GM21529 (cell line): ENCODE results near the gene GALNS.

Source experiments
- ATAC-seq: cut with Tn5 transposase; IDR thresholded peaks from one replicate; pipeline ENCODE4 v1.9.1; 2021; ENCODE audit not compliant: unreplicated experiment

GALNS gene

DNA sequence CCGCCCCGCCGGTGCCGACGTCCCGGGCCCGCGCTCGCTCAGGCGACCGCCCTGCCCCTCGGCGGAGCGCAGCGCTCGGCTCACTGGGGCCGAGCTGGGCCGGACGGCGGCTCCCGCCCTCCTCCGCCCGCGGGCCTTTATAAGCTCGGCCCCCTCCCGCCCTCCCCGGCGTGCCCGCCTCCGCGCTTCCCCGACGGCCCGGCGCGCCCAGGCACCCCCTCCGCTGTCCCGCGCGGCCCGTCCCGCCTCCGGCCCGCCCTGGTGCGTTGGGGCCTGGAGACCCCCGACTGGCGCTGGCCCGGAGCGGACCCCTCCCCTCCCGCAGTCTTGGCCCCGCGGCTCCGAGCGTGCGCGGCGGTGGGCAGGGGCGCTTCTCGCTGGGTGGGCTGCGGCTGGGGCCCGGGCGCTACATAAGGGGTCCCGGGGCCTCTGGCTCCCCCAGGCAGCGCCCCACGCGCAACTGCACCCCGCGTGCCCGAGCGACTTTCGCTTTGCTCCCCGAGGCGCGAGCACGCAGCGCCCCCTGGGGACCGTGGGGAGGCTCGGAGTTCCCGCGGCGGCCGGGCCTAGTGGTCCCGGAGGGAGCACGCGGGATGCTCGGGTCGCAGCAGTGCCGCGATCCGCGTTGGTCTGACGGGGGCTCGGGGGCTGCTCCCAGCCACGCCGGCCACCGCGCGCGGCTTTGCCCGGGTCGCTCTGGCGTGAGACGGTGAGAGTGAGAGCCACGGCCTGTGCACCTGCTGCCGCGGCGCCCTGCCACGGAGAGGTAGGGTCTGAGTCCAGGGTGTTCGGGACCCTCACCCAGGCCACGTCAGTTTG is 71.4 kb downstream of the GALNS start, which contains the start of gene PIEZO1:
PIEZO1 (minus strand) TSS at position 115 of the 819 bp plus-strand sequence. CDS start 256 bp downstream, outside the sequence.
- ATAC-seq = no peak

DNA sequence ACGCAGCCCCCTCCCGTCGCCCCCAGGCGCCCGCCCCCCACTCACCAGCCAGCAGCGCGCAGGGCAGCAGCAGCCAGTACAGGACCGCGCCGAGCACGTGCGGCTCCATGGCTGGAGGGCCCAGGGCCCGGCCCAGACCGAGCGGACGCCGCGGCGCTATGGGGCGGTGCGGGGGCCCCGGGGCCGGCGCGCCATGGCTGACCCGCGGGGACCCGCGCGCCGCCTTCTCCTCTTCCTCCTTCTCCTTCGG is 72.0 kb downstream of the GALNS start:
- no peak for ATAC-seq

DNA sequence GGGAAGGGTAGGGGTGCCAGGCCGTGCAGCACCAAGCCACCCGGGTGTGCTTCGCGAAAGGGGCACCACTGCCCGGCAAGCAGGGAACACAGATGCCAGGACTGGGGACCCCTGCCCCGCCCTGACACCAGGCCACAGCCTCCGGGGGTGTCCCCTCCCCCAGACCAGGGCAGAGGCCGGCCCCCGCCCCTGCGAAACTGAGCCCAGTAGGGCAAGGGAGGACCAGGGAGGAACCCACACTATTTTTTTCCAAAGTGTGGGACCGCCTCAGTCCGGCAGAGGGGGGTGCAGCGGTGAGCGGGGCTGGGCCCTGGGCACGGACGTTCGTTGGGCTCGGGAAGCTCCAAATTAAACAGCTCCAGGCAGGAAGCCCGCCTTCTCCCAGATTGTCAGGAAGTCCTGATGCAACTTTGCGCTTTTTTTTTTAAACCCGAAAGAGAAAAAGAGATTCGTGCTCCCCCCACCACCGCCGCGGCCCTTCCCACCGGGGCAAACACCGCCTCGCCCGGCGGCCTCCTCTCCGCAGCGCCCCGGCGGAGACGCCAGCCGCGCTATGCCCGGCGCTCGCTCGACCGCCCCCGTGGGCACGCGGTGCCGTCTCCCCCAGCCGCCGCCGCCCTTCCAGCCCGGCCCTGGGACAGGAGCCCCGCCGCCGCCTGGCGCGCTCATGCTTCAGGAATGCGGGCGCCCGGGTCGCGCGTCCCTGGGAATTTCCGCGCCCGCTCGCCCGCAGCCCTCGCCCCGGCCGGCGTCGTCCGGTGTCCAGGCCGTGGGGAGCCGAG is 72.5 kb downstream of the GALNS start:
- ATAC-seq = no peak

- no peak for ATAC-seq
Measured at GRCh38 chr16:88783391-88784073, 73.2 kb downstream of the GALNS start.

GRCh38 chr16:88782454-88783390 is 74.0 kb downstream of the GALNS start:
- ATAC-seq = no peak

DNA sequence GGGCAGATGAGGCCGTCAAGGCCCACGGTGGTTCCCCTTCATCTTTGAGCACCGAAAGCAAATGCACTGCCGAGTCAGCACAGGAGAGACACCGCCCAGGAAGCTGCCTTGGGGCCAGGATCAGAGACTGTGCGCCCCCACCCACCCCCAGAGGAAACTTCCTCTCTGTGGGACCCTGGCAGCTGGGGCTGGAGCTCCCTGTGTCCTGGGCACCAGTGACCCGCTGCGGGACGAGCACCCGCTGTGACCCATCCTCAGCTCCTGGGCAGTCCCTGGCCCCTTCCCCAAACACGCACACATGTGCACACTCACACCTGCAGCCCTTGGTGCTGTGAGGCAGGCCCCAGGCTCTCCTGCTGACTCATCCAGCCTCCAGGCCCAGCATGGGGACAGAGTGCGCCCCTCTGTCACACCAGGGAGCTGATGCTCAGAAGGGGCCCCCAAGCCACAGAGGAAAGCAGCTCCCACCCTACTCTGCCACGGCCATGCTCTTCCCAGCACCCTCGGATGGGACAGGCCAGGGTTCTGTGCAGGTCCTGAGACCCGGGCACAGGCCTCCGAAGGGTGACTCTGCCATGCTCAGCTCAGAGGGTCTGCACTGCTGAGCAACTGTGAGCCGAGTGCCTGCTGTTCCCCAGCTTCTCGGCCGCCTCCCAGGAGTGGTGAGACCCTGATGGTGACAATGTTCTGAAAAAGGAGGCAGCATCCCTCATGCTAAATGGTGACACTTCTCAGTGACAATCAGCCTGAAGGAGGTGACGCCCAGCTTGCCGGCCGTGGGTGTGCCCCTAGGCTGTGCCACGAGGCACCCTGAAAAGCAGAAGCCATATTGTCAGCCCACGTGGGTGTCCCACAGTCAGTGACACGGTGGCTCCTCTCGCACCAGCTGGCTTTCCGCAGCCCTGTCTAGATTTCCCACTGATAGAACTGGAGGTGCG is 75.3 kb downstream of the GALNS start:
- peak; percentile 35 for ATAC-seq

DNA sequence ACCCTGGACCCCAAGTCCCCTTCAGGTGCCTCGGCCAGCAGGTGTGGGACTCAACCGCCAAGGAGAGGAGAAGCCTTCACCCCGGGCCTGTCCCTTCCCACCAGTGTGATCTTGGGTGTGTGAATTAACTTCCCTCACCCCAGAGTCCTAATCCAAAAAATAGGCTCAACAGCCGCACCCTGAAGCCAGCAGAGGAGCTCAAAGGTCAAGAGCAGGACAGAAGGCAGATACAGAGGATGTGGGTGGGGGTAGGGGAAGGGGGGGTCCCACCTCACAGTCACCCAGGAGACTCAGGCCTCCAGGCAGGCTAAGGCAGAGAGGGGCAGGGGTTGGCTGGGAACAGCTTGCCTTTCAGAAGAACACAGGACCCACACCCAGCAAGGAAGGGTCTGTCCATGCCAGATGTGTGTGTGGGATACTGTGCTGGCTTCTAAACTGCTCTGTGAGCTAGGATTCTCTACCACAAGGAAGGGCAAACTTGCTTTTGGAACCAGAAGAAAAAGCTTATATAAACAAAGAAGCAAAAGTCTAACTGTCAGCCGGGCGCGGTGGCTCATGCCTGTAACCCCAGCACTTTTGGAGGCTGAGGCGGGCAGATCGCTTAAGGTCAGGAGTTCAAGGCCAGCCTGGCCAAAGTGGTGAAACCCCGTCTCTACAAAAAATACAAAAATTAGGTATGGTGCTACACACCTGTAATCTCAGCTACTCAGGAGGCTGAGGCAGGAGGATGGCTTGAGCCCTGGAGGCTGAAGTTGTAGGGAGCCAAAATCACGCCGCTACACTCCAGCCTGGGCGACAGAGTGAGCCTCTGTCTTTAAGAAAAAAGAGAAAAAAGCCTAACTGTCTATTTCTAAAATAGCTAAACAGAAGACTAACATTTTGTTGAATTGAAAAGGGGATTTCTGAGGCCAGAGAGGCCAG is 76.3 kb downstream of the GALNS start:
- no peak for ATAC-seq

DNA sequence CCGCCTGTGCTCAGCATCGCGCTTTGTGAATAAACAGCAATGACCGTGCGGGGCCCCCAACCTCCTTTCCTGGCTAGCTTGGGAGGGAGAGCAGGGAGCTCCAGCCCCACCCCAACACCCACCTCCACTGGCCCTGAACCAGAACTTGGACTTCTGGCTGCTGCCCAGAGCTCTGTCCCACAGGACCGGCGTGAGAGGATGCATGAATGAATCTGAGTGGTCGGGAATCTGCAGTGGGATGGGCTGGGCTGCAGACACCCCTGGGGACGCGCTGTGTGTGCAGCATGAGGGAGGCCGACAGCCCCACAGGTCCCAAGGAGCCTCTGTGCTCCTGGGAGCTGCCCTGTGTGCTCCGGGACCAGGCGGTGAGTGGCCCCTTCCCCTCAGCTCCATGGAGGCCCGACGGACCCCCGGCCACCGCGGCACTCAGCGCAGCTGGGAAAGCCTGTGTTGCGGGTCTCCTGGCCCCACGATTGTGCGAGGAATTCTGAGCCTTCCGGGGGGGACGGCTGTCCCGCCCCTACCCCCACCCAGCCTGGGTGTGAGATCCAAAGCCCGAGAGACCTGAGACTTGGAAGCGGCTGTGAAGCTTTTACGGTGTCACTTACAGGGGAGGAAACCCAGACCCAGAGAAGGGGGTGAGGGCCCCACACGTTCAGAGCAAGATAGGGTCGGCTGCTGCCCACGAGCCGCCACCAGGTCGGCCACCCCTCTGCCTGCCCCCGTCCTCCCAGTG is 77.2 kb downstream of the GALNS start:
- no peak for ATAC-seq

- no peak for ATAC-seq
Measured at GRCh38 chr16:88778541-88779065, 78.1 kb downstream of the GALNS start.

DNA sequence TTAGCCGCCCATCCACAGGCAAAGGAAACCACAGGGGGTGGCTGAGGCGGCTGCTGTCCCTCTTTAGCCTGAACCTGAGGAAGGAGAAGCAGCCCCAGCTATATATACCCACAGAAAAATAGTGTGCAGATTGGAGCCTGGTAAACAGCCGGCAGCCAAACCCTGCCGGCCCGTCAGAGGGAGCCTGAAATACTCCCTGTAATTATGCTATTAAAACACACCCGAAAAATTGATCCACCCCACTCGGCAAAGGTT is 78.5 kb downstream of the GALNS start:
- no peak for ATAC-seq

- ATAC-seq = no peak
Measured at GRCh38 chr16:88777471-88778270, 79.1 kb downstream of the GALNS start.

DNA sequence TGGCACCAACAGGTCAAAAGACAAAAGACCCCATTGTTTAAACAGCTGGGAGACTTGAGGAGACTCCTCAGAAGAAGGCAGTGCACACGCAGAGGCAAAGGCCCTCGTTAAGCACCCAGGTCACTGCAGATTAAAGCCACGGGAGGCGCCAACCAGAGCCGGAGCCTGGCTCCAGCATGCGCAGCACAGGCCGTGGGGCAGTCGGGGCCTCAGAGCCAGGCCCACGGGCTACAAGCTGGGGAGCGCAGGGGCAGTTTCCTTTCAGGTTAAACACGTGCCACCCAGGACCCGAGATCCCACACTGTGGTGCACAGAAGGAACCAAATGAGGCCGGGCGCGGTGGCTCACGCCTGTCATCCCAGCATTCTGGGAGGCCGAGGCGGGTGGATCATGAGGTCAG is 80.9 kb downstream of the GALNS start:
- no peak for ATAC-seq

DNA sequence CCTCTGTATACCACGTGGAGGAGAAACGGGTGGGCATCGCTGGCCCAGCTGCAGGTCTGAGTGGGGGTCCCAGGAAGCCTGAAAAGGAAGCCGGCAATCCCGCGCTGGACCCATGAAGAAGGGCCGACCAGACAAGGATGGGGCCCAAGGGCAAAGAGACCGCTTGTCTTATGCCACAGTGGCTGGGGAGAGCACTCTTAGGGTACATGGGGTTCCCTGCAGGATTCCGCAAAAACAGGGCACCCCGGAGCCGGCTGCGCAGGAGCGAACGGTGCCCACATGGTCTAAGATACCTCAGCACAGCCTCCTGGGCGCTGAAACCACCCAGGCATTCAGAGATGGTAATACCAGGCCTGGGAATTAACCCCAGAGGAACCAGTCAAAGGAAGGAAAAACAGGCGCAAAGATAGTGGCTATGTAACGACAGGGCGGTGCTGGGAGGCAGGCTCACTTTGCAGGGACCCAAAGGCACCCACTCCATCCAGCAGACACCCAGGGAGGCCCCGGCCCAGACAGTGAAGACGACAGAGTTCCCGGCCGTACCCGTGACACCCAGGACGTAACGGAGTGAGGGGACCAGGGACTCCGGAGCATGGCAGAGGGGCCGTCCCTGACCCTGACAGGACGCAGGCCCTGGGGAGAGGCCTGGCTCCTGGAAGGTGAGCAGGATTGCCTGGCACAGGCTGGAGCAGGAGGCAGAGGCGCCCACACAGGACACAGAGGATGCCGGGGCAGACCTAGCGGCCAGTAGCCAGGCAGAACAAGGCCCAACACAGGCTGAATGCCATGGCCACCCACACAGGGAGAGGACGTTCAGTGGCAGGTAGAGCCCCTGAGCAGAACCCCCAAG is 82.0 kb downstream of the GALNS start:
- ATAC-seq = no peak

DNA sequence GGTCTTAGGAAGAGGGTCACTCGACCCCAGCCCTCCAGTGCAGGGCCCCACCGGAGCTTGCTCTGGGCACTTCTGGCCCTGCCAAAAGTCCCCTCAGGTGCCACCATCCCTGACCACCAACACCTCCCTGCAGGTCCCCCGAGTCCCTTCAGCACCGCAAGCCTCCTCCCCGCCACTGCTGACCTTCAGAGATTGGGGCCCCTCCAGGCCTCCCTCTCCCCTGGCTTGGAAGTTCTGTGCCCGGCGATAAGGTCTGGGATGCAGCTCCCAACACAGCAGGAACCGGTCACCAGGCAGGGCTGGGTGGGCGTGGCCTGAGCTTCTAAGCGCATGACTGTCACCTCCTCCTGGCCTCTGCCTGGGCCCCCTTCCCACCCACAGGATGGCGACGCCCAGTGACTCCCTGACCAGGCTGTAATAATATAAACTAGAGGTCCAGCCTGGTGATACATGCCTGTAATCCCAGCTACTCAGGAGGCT is 82.9 kb downstream of the GALNS start:
- ATAC-seq = no peak

GRCh38 chr16:88772871-88773811 is 83.6 kb downstream of the GALNS start:
- ATAC-seq = no peak
